Neural cell (in vitro differentiated cells): ENCODE results near the gene KRT2. TPM values are rescaled to one million over a fixed set of nuclear protein-coding genes. Genes with fewer than 3 reads are reported as not detected.

Experiments
- H2AFZ ChIP-seq: fragments of 200-600, 300-800 bp; sonication (generic), shearing (Covaris generic); 2 replicates; pipeline ENCODE4 v1.6.0; 2014; ENCODE audit warnings: low read depth, mild to moderate bottlenecking, antibody characterized with exemption, low read length, moderate library complexity
- H3F3A ChIP-seq: fragments of 200-600 bp; shearing (Covaris generic); 2 replicates; pipeline ENCODE4 v1.6.1; 2016; ENCODE audit warnings: mild to moderate bottlenecking, moderate library complexity, mixed read lengths, antibody characterized with exemption, low read length; ENCODE audit not compliant: insufficient read depth, poor library complexity, severe bottlenecking
- H3K27ac ChIP-seq: fragments of 200-600, 300-800 bp; sonication (generic), shearing (Covaris generic); 2 replicates; pipeline ENCODE4 v1.5.1; 2014; ENCODE audit warnings: mild to moderate bottlenecking, low read length, moderate library complexity
- H3K27me3 ChIP-seq: fragments of 300-800, 200-600 bp; sonication (generic), shearing (Covaris generic); 2 replicates; pipeline ENCODE4 v1.6.0; 2014; ENCODE audit warnings: mild to moderate bottlenecking, low read depth, low read length, moderate library complexity; ENCODE audit not compliant: insufficient read depth
- H3K36me3 ChIP-seq: fragments of 300-800, 200-600 bp; sonication (generic), shearing (Covaris generic); 2 replicates; pipeline ENCODE4 v1.5.1; 2014; ENCODE audit warnings: mild to moderate bottlenecking, antibody characterized with exemption, low read length, moderate library complexity; ENCODE audit not compliant: insufficient read depth
- H3K4me2 ChIP-seq: fragments of 300-800, 200-600 bp; sonication (generic), shearing (Covaris generic); 2 replicates; pipeline ENCODE4 v1.6.0; 2014; ENCODE audit warnings: mild to moderate bottlenecking, low read length
- H3K4me3 ChIP-seq: fragments of 300-800, 200-600 bp; sonication (generic), shearing (Covaris generic); 2 replicates; pipeline ENCODE4 v1.5.1; 2014; ENCODE audit warnings: mild to moderate bottlenecking, low read length, moderate library complexity
- H3K79me2 ChIP-seq: fragments of 200-600 bp; shearing (Covaris generic); replicated peaks from 2 replicates; pipeline ENCODE4 v1.6.0; 2014; ENCODE audit warnings: mild to moderate bottlenecking, low read length, moderate library complexity; ENCODE audit not compliant: insufficient read depth
- H3K9ac ChIP-seq: fragments of 300-800, 200-600 bp; sonication (generic), shearing (Covaris generic); 2 replicates; pipeline ENCODE4 v1.6.1; 2016; ENCODE audit warnings: mild to moderate bottlenecking, low read length, mixed read lengths
- H3K9me2 ChIP-seq: fragments of 200-600 bp; shearing (Covaris generic); 2 replicates; pipeline ENCODE4 v1.6.1; 2016; ENCODE audit warnings: mild to moderate bottlenecking, low read length, mixed read lengths; ENCODE audit not compliant: insufficient read depth
- H3K9me3 ChIP-seq: fragments of 200-600, 300-800 bp; sonication (generic), shearing (Covaris generic); 2 replicates; pipeline ENCODE4 v1.6.1; 2016; ENCODE audit warnings: mild to moderate bottlenecking, mixed run types, low read length, moderate library complexity, mixed read lengths
- H4K20me1 ChIP-seq: fragments of 200-600 bp; shearing (Covaris generic); 2 replicates; pipeline ENCODE4 v1.6.1; 2016; ENCODE audit warnings: mild to moderate bottlenecking, mixed run types; ENCODE audit not compliant: insufficient read depth
- CTCF ChIP-seq: fragments of 450-650 bp; IDR thresholded peaks from 2 replicates; pipeline ENCODE4 v1.5.1; 2014; ENCODE audit warnings: antibody characterized with exemption, mild to moderate bottlenecking, moderate library complexity; ENCODE audit not compliant: poor library complexity, severe bottlenecking
- EP300 ChIP-seq: fragments of 450-650 bp; conservative IDR thresholded peaks from 2 replicates; pipeline ENCODE4 v1.6.1; 2014; ENCODE audit warnings: antibody characterized with exemption, mild to moderate bottlenecking, moderate library complexity; ENCODE audit not compliant: poor library complexity, severe bottlenecking
- EZH2 ChIP-seq: fragments of 200-600, 300-800 bp; shearing (Covaris generic), sonication (generic); IDR thresholded peaks from 2 replicates; pipeline ENCODE4 v1.6.1; 2014; ENCODE audit warnings: antibody characterized with exemption, low read length, borderline replicate concordance, mild to moderate bottlenecking; ENCODE audit not compliant: insufficient read depth, poor library complexity, severe bottlenecking
- MXI1 ChIP-seq: fragments of 450-650 bp; conservative IDR thresholded peaks from 2 replicates; pipeline ENCODE4 v1.6.1; 2014; ENCODE audit warnings: antibody characterized with exemption, mild to moderate bottlenecking; ENCODE audit not compliant: poor library complexity, severe bottlenecking
- POLR2AphosphoS5 ChIP-seq: IDR thresholded peaks from 2 replicates; pipeline ENCODE4 v1.6.1; 2012
- RAD21 ChIP-seq: fragments of 450-650 bp; conservative IDR thresholded peaks from 2 replicates; pipeline ENCODE4 v1.6.1; 2014; ENCODE audit warnings: antibody characterized with exemption, mild to moderate bottlenecking, moderate library complexity
- SMC3 ChIP-seq: fragments of 450-650 bp; conservative IDR thresholded peaks from 2 replicates; pipeline ENCODE4 v1.6.1; 2014; ENCODE audit warnings: antibody characterized with exemption, mild to moderate bottlenecking, moderate library complexity; ENCODE audit not compliant: poor library complexity
- TAF1 ChIP-seq: IDR thresholded peaks from 2 replicates; pipeline ENCODE4 v1.6.1; 2012; ENCODE audit warnings: low read depth
- polyA plus RNA-seq: library from polyadenylated mRNA; depleted of rRNA; stranded (reverse); fragments of >200 nt; gene quantifications from 2 replicates; pipeline ENCODE4 v1.2.3, GENCODE V29; 2014
- TF ChIP-seq, protein P1 (sequence below): IDR thresholded peaks from 2 replicates; pipeline ENCODE4 v1.6.1; 2012; ENCODE audit warnings: borderline replicate concordance

Gene KRT2
- polyA plus RNA-seq, 1 donor from 2014 or later: not detected

DNA sequence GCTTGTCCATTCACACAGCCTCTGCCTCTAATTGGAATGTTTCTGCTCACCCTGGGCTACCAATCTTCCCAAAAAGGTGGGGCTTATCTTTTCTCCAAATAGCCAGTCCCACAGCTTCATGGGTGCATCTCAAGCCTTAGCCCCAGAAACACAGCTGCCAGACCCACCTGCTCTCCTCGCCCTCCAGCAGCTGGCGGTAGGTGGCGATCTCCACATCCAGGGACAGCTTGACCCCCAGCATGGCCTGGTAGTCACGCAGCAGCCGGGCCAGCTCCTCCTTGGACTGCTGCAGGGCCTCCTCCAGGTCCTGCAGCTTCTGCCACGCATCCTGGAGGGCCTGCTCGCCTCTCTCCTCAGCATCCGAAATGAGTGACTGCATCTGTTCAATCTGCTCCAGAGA, 40.2 kb upstream of the KRT2 start:
- H3K27me3 ChIP-seq: peaks cover 19% of the 10 kb centered on the region
- no peaks in the 10 kb centered on the region for H3K36me3 ChIP-seq
- TF ChIP-seq EZH2 (no peak), EP300 (no peak), RAD21 (no peak), MXI1 (no peak), POLR2AphosphoS5 (no peak), TAF1 (no peak), CTCF (no peak), SMC3 (no peak)
- TF ChIP-seq, protein P1, sequence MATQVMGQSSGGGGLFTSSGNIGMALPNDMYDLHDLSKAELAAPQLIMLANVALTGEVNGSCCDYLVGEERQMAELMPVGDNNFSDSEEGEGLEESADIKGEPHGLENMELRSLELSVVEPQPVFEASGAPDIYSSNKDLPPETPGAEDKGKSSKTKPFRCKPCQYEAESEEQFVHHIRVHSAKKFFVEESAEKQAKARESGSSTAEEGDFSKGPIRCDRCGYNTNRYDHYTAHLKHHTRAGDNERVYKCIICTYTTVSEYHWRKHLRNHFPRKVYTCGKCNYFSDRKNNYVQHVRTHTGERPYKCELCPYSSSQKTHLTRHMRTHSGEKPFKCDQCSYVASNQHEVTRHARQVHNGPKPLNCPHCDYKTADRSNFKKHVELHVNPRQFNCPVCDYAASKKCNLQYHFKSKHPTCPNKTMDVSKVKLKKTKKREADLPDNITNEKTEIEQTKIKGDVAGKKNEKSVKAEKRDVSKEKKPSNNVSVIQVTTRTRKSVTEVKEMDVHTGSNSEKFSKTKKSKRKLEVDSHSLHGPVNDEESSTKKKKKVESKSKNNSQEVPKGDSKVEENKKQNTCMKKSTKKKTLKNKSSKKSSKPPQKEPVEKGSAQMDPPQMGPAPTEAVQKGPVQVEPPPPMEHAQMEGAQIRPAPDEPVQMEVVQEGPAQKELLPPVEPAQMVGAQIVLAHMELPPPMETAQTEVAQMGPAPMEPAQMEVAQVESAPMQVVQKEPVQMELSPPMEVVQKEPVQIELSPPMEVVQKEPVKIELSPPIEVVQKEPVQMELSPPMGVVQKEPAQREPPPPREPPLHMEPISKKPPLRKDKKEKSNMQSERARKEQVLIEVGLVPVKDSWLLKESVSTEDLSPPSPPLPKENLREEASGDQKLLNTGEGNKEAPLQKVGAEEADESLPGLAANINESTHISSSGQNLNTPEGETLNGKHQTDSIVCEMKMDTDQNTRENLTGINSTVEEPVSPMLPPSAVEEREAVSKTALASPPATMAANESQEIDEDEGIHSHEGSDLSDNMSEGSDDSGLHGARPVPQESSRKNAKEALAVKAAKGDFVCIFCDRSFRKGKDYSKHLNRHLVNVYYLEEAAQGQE: no peak
- H3K9me3 ChIP-seq: no peaks in the 10 kb centered on the region
- H3K4me2 ChIP-seq: no peak overlapping the region
- no peak overlapping the region for H3K4me3 ChIP-seq
- no peaks in the 10 kb centered on the region for H3K79me2 ChIP-seq
- H3K9ac ChIP-seq: no peak overlapping the region
- H3K9me2 ChIP-seq: no peaks in the 10 kb centered on the region
- no peak overlapping the region for H2AFZ ChIP-seq
- no peak overlapping the region for H3K27ac ChIP-seq
- no peaks in the 10 kb centered on the region for H4K20me1 ChIP-seq
- no peaks in the 10 kb centered on the region for H3F3A ChIP-seq

- Histone ChIP-seq H3F3A (no peaks in the 10 kb centered on the region), H3K9ac (no peak overlapping the region), H3K9me2 (no peaks in the 10 kb centered on the region), H3K4me2 (no peak overlapping the region), H3K27ac (no peak overlapping the region), H4K20me1 (no peaks in the 10 kb centered on the region), H3K9me3 (no peaks in the 10 kb centered on the region), H3K79me2 (no peaks in the 10 kb centered on the region), H2AFZ (no peak overlapping the region), H3K36me3 (no peaks in the 10 kb centered on the region), H3K27me3 (peaks cover 19% of the 10 kb centered on the region), H3K4me3 (no peak overlapping the region)
- no peak for TF ChIP-seq MXI1
- no peak for TF ChIP-seq CTCF
- TF ChIP-seq TAF1: no peak
- TF ChIP-seq POLR2AphosphoS5: no peak
- TF ChIP-seq EP300: no peak
- no peak for TF ChIP-seq EZH2
- TF ChIP-seq SMC3: no peak
- TF ChIP-seq RAD21: no peak
These were observed 39.8 kb upstream of the KRT2 start for GRCh38 chr12:52691841-52692150.
